ENCODE data around the gene SYCE3.
A peak's percentile ranks its signal among the peaks of the same experiment; 100 is the strongest.

SYCE3 gene

GRCh38 chr22:50527921-50528681 is 34.6 kb downstream of the SYCE3 start:
- TF ChIP-seq CTCF (IDR thresholded peaks at IDR 0.05; ENCODE audit: low read depth, low read length) = no peak
- no peak overlapping the region for H3K4me3 ChIP-seq (ENCODE audit: low read depth, low read length)

GRCh38 chr22:50526834-50527801 is 35.6 kb downstream of the SYCE3 start:
- TF ChIP-seq CTCF (IDR thresholded peaks at IDR 0.05; ENCODE audit: low read depth, low read length) = no peak
- peak overlapping the region; percentile 74 for H3K4me3 ChIP-seq (ENCODE audit: low read depth, low read length)

GRCh38 chr22:50526108-50526833 is 36.4 kb downstream of the SYCE3 start:
- H3K4me3 ChIP-seq (ENCODE audit: low read depth, low read length) = peak overlapping the region; percentile 74
- TF ChIP-seq CTCF (IDR thresholded peaks at IDR 0.05; ENCODE audit: low read depth, low read length) = peak; percentile 48

GRCh38 chr22:50525858-50526107 is 36.9 kb downstream of the SYCE3 start:
- peak overlapping the region; percentile 74 for H3K4me3 ChIP-seq (ENCODE audit: low read depth, low read length)
- TF ChIP-seq CTCF (IDR thresholded peaks at IDR 0.05; ENCODE audit: low read depth, low read length) = no peak

- peak; percentile 54 for TF ChIP-seq CTCF (IDR thresholded peaks at IDR 0.05; ENCODE audit: low read depth, low read length)
- peak within 1 kb of the TSS; percentile 74 for H3K4me3 ChIP-seq (ENCODE audit: low read depth, low read length)
Measured at GRCh38 chr22:50525104-50525857, 37.4 kb downstream of the SYCE3 start, which contains the start of gene SCO2. TSS of gene SCO2 (minus strand) at chr22:50525598. CDS start at chr22:50524411, 1,187 bp downstream.

- H3K4me3 ChIP-seq (ENCODE audit: low read depth, low read length) = peak overlapping the region; percentile 74
- TF ChIP-seq CTCF (IDR thresholded peaks at IDR 0.05; ENCODE audit: low read depth, low read length) = no peak
Measured at GRCh38 chr22:50524676-50525103, 38.0 kb downstream of the SYCE3 start.
